ENCODE measurements around the gene FAM20B. TPM values are rescaled to one million over a fixed set of nuclear protein-coding genes. Genes with fewer than 3 reads are reported as not detected.

Gene FAM20B
- total and polyA plus RNA-seq, 2 experiments from 2014 or later: 10.9 to 16.2 TPM

DNA sequence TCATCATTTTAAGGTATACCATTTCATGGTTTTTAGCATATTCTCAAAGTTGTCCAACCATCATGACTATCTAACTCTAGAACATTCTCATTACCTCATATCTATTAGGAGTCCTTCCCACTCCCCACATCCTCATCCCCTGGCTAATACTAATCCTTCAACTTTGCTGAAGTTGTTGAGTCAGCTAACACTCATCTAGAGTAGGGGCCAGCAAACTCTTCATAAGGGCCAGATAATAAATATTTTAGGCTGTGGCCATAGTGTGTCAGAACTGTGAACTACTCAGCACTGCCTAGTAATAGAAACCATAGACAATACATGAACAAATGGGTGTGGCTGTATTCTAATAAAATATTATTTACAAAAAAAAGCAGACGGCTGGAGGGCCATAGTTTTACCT, 99.2 kb downstream of the FAM20B start:
- no peak for DNase-seq (ENCODE audit: low read depth in 1 of 2, low spot score in 1 of 2)
- no peak overlapping the region for H3K4me3 ChIP-seq
- peaks cover 7% of the 10 kb centered on the region for H3K36me3 ChIP-seq
- H3K9me3 ChIP-seq (ENCODE audit: low read depth): no peaks in the 10 kb centered on the region
- TF ChIP-seq, protein P1, sequence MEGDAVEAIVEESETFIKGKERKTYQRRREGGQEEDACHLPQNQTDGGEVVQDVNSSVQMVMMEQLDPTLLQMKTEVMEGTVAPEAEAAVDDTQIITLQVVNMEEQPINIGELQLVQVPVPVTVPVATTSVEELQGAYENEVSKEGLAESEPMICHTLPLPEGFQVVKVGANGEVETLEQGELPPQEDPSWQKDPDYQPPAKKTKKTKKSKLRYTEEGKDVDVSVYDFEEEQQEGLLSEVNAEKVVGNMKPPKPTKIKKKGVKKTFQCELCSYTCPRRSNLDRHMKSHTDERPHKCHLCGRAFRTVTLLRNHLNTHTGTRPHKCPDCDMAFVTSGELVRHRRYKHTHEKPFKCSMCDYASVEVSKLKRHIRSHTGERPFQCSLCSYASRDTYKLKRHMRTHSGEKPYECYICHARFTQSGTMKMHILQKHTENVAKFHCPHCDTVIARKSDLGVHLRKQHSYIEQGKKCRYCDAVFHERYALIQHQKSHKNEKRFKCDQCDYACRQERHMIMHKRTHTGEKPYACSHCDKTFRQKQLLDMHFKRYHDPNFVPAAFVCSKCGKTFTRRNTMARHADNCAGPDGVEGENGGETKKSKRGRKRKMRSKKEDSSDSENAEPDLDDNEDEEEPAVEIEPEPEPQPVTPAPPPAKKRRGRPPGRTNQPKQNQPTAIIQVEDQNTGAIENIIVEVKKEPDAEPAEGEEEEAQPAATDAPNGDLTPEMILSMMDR (IDR thresholded peaks at IDR 0.05; ENCODE audit: low read depth, low read length): no peak
- H3K27me3 ChIP-seq: no peaks in the 10 kb centered on the region
- H3K4me1 ChIP-seq (ENCODE audit: low read depth): no peaks in the 10 kb centered on the region
- H3K27ac ChIP-seq: no peak overlapping the region

Other genes starting within 250 kb of the FAM20B start
- gene ANGPTL1, start 154.8 kb upstream of the FAM20B start, total RNA-seq: 0.04 TPM in 1 of 2 replicates, not detected in the other
- 0.46 TPM in 1 of 2 replicates, not detected in the other for gene ANGPTL1, start 154.8 kb upstream of the FAM20B start, polyA plus RNA-seq
- 26.5 and 29.0 TPM in 2 replicates for gene TOR3A, start 56.2 kb downstream of the FAM20B start, total RNA-seq
- gene TOR3A, start 56.2 kb downstream of the FAM20B start, polyA plus RNA-seq: 21.4 and 29.5 TPM in 2 replicates
- gene ABL2, start 203.8 kb downstream of the FAM20B start, total RNA-seq: 5.9 and 13.5 TPM in 2 replicates
- gene ABL2, start 203.8 kb downstream of the FAM20B start, polyA plus RNA-seq: 5.0 and 6.9 TPM in 2 replicates

All from cardiac muscle cell (in vitro differentiated cells and primary cell).